K562 (cell line): ENCODE results near the gene TXNRD1.

Experiments
- CBX8 ChIP-seq: fragments of 200-600 bp; sonication (generic); IDR thresholded peaks from 2 replicates; pipeline ENCODE4 v1.6.1; 2012; ENCODE audit warnings: borderline replicate concordance, mixed run types, low read depth, mild to moderate bottlenecking, moderate library complexity, mixed read lengths, low read length, control low read depth, inconsistent platforms; ENCODE audit not compliant: poor library complexity, severe bottlenecking; ENCODE audit errors: extremely low read depth
- GATAD2B ChIP-seq: fragments of 450-650 bp; IDR thresholded peaks from 2 replicates; pipeline ENCODE4 v1.6.1; 2017; ENCODE audit warnings: mild to moderate bottlenecking, borderline replicate concordance
- KDM1A ChIP-seq, 2 experiments: fragments of 450-650 bp; IDR thresholded peaks; 2 replicates each; pipeline ENCODE4 v1.6.1; 2016; ENCODE audit warnings: mild to moderate bottlenecking in 2 of 2
- KDM5B ChIP-seq: fragments of 200-600 bp; sonication (generic); IDR thresholded peaks from 2 replicates; pipeline ENCODE4 v1.6.1; 2012; ENCODE audit warnings: low read depth, mild to moderate bottlenecking, moderate library complexity, low read length, control low read depth, inconsistent platforms; ENCODE audit not compliant: insufficient replicate concordance
- SP1 ChIP-seq: sonication (generic); formaldehyde crosslinking; IDR thresholded peaks from 2 replicates; pipeline ENCODE4 v1.8.1; 2022; ENCODE audit warnings: mild to moderate bottlenecking, missing genetic modification reagents
- TCF7L2 ChIP-seq: fragments of 150-350 bp; IDR thresholded peaks from 2 replicates; pipeline ENCODE4 v1.6.1; 2016; ENCODE audit warnings: low read depth, mild to moderate bottlenecking, low read length, moderate library complexity
- ZNF707 ChIP-seq: fragments of 250-450 bp; sonication (Bioruptor Pico); conservative IDR thresholded peaks from 2 replicates; pipeline ENCODE4 v1.8.0; 2022; ENCODE audit warnings: inconsistent platforms, mild to moderate bottlenecking, moderate library complexity
- TF ChIP-seq, protein P1 (sequence below), 2 experiments: fragments of 450-650 bp; formaldehyde crosslinking in 1 of 2; IDR thresholded peaks; 2 replicates each; pipeline versions ENCODE4 v1.4.0 to v1.6.1; 2014 to 2020; ENCODE audit warnings: mild to moderate bottlenecking in 2 of 2, borderline replicate concordance in 1 of 2, low read depth in 1 of 2

DNA sequence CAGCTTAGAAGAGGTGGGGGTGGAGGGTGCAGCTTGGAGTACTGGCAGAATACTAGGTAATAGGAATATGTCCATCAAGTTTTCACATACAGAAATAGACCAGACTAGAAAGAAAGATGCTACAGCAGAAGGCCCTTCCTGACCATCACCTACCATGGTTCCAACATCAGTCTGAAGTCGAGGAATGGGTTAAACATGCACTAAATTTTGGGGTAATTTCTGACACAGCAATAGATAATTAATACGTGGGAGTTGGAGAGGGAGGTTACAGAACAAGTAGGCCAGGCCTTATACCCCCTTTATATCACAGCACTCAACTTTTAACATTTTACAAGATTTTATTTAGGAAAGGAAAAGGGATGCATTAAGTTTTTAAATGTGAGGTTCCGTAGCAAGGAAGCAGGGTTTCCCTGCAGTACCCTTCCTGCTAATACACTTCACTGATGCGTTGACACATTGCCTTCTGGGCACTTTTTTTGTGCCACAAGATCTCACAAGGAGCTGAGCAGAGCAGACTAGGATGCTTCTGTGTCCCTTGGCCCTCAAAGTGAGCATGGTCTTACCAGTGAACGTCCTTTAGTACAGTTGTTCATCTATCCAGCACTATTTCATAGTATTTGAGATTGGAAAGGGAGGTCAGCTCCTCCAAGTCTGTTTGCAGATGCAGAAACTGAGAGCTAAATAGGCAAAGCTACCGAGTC is 138.7 kb downstream of the TXNRD1 start:
- no peak for TF ChIP-seq CBX8
- TF ChIP-seq, protein P1, sequence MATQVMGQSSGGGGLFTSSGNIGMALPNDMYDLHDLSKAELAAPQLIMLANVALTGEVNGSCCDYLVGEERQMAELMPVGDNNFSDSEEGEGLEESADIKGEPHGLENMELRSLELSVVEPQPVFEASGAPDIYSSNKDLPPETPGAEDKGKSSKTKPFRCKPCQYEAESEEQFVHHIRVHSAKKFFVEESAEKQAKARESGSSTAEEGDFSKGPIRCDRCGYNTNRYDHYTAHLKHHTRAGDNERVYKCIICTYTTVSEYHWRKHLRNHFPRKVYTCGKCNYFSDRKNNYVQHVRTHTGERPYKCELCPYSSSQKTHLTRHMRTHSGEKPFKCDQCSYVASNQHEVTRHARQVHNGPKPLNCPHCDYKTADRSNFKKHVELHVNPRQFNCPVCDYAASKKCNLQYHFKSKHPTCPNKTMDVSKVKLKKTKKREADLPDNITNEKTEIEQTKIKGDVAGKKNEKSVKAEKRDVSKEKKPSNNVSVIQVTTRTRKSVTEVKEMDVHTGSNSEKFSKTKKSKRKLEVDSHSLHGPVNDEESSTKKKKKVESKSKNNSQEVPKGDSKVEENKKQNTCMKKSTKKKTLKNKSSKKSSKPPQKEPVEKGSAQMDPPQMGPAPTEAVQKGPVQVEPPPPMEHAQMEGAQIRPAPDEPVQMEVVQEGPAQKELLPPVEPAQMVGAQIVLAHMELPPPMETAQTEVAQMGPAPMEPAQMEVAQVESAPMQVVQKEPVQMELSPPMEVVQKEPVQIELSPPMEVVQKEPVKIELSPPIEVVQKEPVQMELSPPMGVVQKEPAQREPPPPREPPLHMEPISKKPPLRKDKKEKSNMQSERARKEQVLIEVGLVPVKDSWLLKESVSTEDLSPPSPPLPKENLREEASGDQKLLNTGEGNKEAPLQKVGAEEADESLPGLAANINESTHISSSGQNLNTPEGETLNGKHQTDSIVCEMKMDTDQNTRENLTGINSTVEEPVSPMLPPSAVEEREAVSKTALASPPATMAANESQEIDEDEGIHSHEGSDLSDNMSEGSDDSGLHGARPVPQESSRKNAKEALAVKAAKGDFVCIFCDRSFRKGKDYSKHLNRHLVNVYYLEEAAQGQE (IDR thresholded peaks at IDR 0.05; ENCODE audit: borderline replicate concordance) = no peak
- TF ChIP-seq, protein P1 (CRISPR knock-in tag; IDR thresholded peaks at IDR 0.05; ENCODE audit: low read depth) = no peak
- no peak for TF ChIP-seq KDM5B
- TF ChIP-seq GATAD2B = no peak
- TF ChIP-seq KDM1A (IDR thresholded peaks at IDR 0.05) = no peak
- no peak for TF ChIP-seq ZNF707
- no peak for TF ChIP-seq TCF7L2
- no peak for TF ChIP-seq SP1 (CRISPR knock-in tag)
